K562 (cell line): ENCODE results near the gene CFAP251. TPM values are rescaled to one million over a fixed set of nuclear protein-coding genes. Genes with fewer than 3 reads are reported as not detected.

ENCODE experiments used
- ATAC-seq: fragments of 200-7000 bp; cut with Tn5 transposase; 3 replicates; pipeline ENCODE4 v1.9.1; 2020; ENCODE audit warnings: moderate library complexity
- BruUV-seq: library from RNA; stranded (reverse); fragments of 400-500 nt; replicated peaks from 2 replicates; lab custom pipeline; 2021; lab: Mats Ljungman, UMichigan
- CTCF ChIA-PET: fragments of 300-600 bp; formaldehyde crosslinking; extraction: SDS; loops from one replicate; lab custom pipeline; 2021; ENCODE audit warnings: low intra/inter-chr PET ratio; lab: Yijun Ruan, JAX
- POLR2A ChIA-PET: fragments of 300-600, 350-650 bp; sonication (Branson Sonifier 250); formaldehyde crosslinking; extraction: SDS; loops from one replicate; lab custom pipeline; 2021; ENCODE audit warnings: antibody characterized with exemption, inconsistent platforms; lab: Yijun Ruan, JAX
- DNase-seq, 4 experiments: peaks; one replicate each; pipeline versions ENCODE4 v3.0.0 to v3.0.0-alpha.2; 2011 to 2018; ENCODE audit warnings: low spot score in 3 of 4, mixed read lengths in 3 of 4; ENCODE audit errors: extremely low read depth in 1 of 4
- FAIRE-seq: peaks from 2 replicates; lab custom pipeline; 2011; peaks lifted over from hg19 to GRCh38; lab: Jason Lieb, UNC
- H2AFZ ChIP-seq: 2 replicates; pipeline ENCODE4 v1.6.0; 2011; ENCODE audit warnings: low read depth, low read length, control low read depth, inconsistent platforms
- H3K27ac ChIP-seq: fragments of 200-600 bp; 3 replicates; pipeline ENCODE4 v1.8.0; 2011; ENCODE audit warnings: low read depth, mild to moderate bottlenecking, control low read depth, inconsistent platforms, low read length, moderate library complexity, mixed read lengths; ENCODE audit errors: extremely low read depth
- H3K27me3 ChIP-seq, 2 experiments: fragments of 300-600 bp in 1 of 2; 2 replicates in 1 of 2; 3 replicates in 1 of 2; pipeline versions ENCODE4 v1.6.0 to v1.8.0; 2011; ENCODE audit warnings: inconsistent platforms in 2 of 2, low read length in 2 of 2, mild to moderate bottlenecking in 1 of 2, mixed read lengths in 1 of 2, moderate library complexity in 1 of 2; ENCODE audit not compliant: control insufficient read depth in 2 of 2, insufficient read depth in 2 of 2
- H3K36me3 ChIP-seq: fragments of 300-600 bp; 3 replicates; pipeline ENCODE4 v1.8.0; 2011; ENCODE audit warnings: mild to moderate bottlenecking, low read length, inconsistent platforms; ENCODE audit not compliant: control insufficient read depth, insufficient read depth
- H3K4me1 ChIP-seq, 2 experiments: fragments of 200-600 bp in 1 of 2; replicated peaks in 1 of 2; 2 replicates in 1 of 2; 3 replicates in 1 of 2; pipeline versions ENCODE4 v1.5.1 to v1.8.0; 2011; ENCODE audit warnings: inconsistent platforms in 2 of 2, low read length in 2 of 2, mild to moderate bottlenecking in 1 of 2, mixed read lengths in 1 of 2, moderate library complexity in 1 of 2; ENCODE audit not compliant: control insufficient read depth in 2 of 2, insufficient read depth in 2 of 2
- H3K4me2 ChIP-seq: 2 replicates; pipeline ENCODE4 v1.6.1; 2011; ENCODE audit warnings: low read length, control low read depth, inconsistent platforms, mixed read lengths; ENCODE audit not compliant: insufficient read depth
- H3K4me3 ChIP-seq: fragments of 200-600 bp; sonication (generic), shearing (Covaris generic); 2 replicates; pipeline ENCODE4 v1.5.1; 2016; ENCODE audit warnings: control low read depth, inconsistent platforms
- H3K79me2 ChIP-seq: fragments of 200-600 bp; 3 replicates; pipeline ENCODE4 v1.8.0; 2011; ENCODE audit warnings: low read length, inconsistent platforms; ENCODE audit not compliant: control insufficient read depth, insufficient read depth
- H3K9ac ChIP-seq, 2 experiments: 2 replicates each; pipeline versions ENCODE4 v1.6.0 to v1.6.1; 2011; ENCODE audit warnings: low read depth in 2 of 2, low read length in 2 of 2, control low read depth in 1 of 2, inconsistent platforms in 1 of 2, mild to moderate bottlenecking in 1 of 2, mixed read lengths in 1 of 2; ENCODE audit not compliant: insufficient read depth in 1 of 2
- H3K9me1 ChIP-seq: one replicate; pipeline ENCODE4 v1.6.0; 2011; ENCODE audit warnings: inconsistent platforms, mild to moderate bottlenecking, low read length, moderate library complexity; ENCODE audit not compliant: control insufficient read depth, insufficient read depth
- H3K9me3 ChIP-seq: replicated peaks from 2 replicates; pipeline ENCODE4 v1.5.1; 2011; ENCODE audit warnings: low read depth, low read length, inconsistent platforms; ENCODE audit not compliant: control insufficient read depth, insufficient read depth
- H4K20me1 ChIP-seq: replicated peaks from 2 replicates; pipeline ENCODE4 v1.6.1; 2011; ENCODE audit warnings: low read length, inconsistent platforms, mixed read lengths; ENCODE audit not compliant: control insufficient read depth, insufficient read depth
- ARID2 ChIP-seq: fragments of 450-650 bp; IDR thresholded peaks from 2 replicates; pipeline ENCODE4 v1.6.1; 2017; ENCODE audit warnings: antibody characterized with exemption, mild to moderate bottlenecking
- BRD4 ChIP-seq: fragments of 200-600 bp; sonication (generic); IDR thresholded peaks from 2 replicates; pipeline ENCODE4 v1.6.1; 2017; ENCODE audit warnings: inconsistent platforms
- CCAR2 ChIP-seq: fragments of 200-400 bp; formaldehyde crosslinking; IDR thresholded peaks from 2 replicates; pipeline ENCODE4 v1.6.1; 2017; ENCODE audit warnings: mild to moderate bottlenecking, low read depth, low read length
- DDX20 ChIP-seq: fragments of 450-650 bp; IDR thresholded peaks from 2 replicates; pipeline ENCODE4 v1.6.1; 2016; ENCODE audit warnings: missing genetic modification characterization, low read depth, mild to moderate bottlenecking, missing compliant biosample characterization, moderate library complexity
- DIDO1 ChIP-seq: fragments of 450-650 bp; IDR thresholded peaks from 2 replicates; pipeline ENCODE4 v1.6.1; 2016; ENCODE audit warnings: low read depth, missing biosample characterization, missing genetic modification characterization
- DNMT1 ChIP-seq: fragments of 450-650 bp; IDR thresholded peaks from 2 replicates; pipeline ENCODE4 v1.6.1; 2016; ENCODE audit warnings: antibody characterized with exemption, mild to moderate bottlenecking
- KDM1A ChIP-seq, 2 experiments: fragments of 450-650 bp; IDR thresholded peaks; 2 replicates each; pipeline ENCODE4 v1.6.1; 2016; ENCODE audit warnings: mild to moderate bottlenecking in 2 of 2
- MECOM ChIP-seq: fragments of 250-450 bp; sonication (Bioruptor Pico); IDR thresholded peaks from 2 replicates; pipeline ENCODE4 v1.8.0; 2022; ENCODE audit warnings: inconsistent platforms
- MXI1 ChIP-seq: IDR thresholded peaks from 2 replicates; pipeline ENCODE4 v1.6.1; 2011; ENCODE audit warnings: low read depth, mild to moderate bottlenecking, improper control_type of control experiment, low read length
- NCOR1 ChIP-seq: fragments of 450-650 bp; IDR thresholded peaks from 2 replicates; pipeline ENCODE4 v1.6.1; 2016; ENCODE audit warnings: mild to moderate bottlenecking, moderate library complexity
- NFE2L1 ChIP-seq: fragments of 450-650 bp; IDR thresholded peaks from 2 replicates; pipeline ENCODE4 v1.6.1; 2016; ENCODE audit warnings: missing genetic modification characterization, low read depth, mild to moderate bottlenecking, missing compliant biosample characterization, moderate library complexity, borderline replicate concordance
- PHF8 ChIP-seq: fragments of 200-600 bp; sonication (generic); IDR thresholded peaks from 2 replicates; pipeline ENCODE4 v1.6.1; 2012; ENCODE audit warnings: mixed run types, mild to moderate bottlenecking, inconsistent platforms, low read length, moderate library complexity, borderline replicate concordance
- PTBP1 ChIP-seq: fragments of 200-400 bp; formaldehyde crosslinking; IDR thresholded peaks from 2 replicates; pipeline ENCODE4 v1.6.1; 2017; ENCODE audit warnings: low read depth, low read length
- SMARCA5 ChIP-seq: fragments of 450-650 bp; IDR thresholded peaks from 2 replicates; pipeline ENCODE4 v1.6.1; 2016
- TRIM24 ChIP-seq, 2 experiments: fragments of 450-650 bp; IDR thresholded peaks; 2 replicates each; pipeline ENCODE4 v1.6.1; 2016
- USF1 ChIP-seq: sonication (generic); formaldehyde crosslinking; IDR thresholded peaks from 2 replicates; pipeline ENCODE4 v1.9.0; 2022; ENCODE audit warnings: mild to moderate bottlenecking, missing genetic modification reagents
- ZC3H8 ChIP-seq: fragments of 450-650 bp; IDR thresholded peaks from 2 replicates; pipeline ENCODE4 v1.6.1; 2017
- ZNF197 ChIP-seq: fragments of 200-800 bp; sonication (Bioruptor generic); IDR thresholded peaks from 2 replicates; pipeline ENCODE4 v1.6.1; 2016; ENCODE audit warnings: low read depth, missing genetic modification characterization, missing compliant biosample characterization
- WGBS: fragments of 100-300 bp; shearing (Covaris generic); methylation state at CpG from one replicate; pipeline ENCODE4 v1.1.6; 2016; ENCODE audit warnings: low coverage, mixed read lengths; ENCODE audit not compliant: insufficient coverage; ENCODE audit errors: missing lambda C conversion rate; 5-methylcytosine and 5-hydroxymethylcytosine counted together
- in situ Hi-C: fragments of 300-500 bp; cut with MboI; formaldehyde crosslinking; loops from 4 replicates; pipeline ENCODE4 v1.15.0; 2018; ENCODE audit warnings: inconsistent platforms, mixed read lengths
- intact Hi-C: fragments of 100-400 bp; cut with micrococcal nuclease; formaldehyde crosslinking; loops from 2 replicates; pipeline ENCODE4 v1.14.2; 2022
- polyA plus RNA-seq, 8 experiments: library from polyadenylated mRNA; depleted of rRNA in 4 of 8; stranded (reverse) in 5 of 8; unstranded in 3 of 8; fragments of >200 nt; fragmentation: Nextera tagmentation in 2 of 8; fragmentation: Illumina TruSeq in 1 of 8; extraction: Ambion mirVana in 2 of 8; extraction: Trizol in 1 of 8; gene quantifications; 2 replicates each; pipeline versions ENCODE4 v1.2.1 to v1.2.3, GENCODE V29; 2011 to 2014; ENCODE audit warnings: inconsistent platforms in 1 of 8, missing spikeins in 1 of 8
- total RNA-seq, 7 experiments: library from RNA; depleted of rRNA in 6 of 7; stranded (reverse); fragments of >200 nt in 6 of 7; fragmentation: Illumina TruSeq in 2 of 7; extraction: Trizol in 2 of 7; gene quantifications; 2 replicates each; pipeline versions ENCODE4 v1.2.1 to v1.2.3, GENCODE V29; 2011 to 2021; ENCODE audit warnings: low replicate concordance in 1 of 7
- TF ChIP-seq, protein P1 (sequence below): fragments of 450-650 bp; IDR thresholded peaks from 2 replicates; pipeline ENCODE4 v1.7.1; 2018; ENCODE audit warnings: mild to moderate bottlenecking, low read depth; ENCODE audit not compliant: partially characterized antibody

The CFAP251 gene
- total and polyA plus RNA-seq, 9 of the 15 experiments (the other 6 are each of a cell fraction or from before 2014, with no cell fraction given): 16.6 to 31.0 (median 19.1) TPM

DNA sequence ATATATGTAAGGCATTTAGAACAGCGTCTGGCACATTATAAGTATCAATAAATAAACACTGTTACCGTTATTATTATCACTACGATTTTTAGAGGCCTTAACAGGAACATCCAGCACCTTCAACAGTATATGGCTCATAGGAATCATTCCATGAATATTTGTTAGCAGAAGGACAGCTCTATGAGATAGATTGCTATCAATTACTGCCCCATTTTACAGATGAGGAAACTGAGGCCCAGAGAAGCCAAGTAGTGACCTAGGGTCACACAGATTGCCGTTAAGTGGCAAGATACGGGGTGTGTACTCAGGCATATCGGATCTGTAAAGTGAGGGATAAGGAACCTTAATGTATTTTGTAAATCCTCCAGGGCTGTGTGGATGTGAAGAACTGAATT is 30.3 kb upstream of the CFAP251 start (continued):
- 0 out of 2 replicates have a peak, but pooled peaks have one; percentile 52 for TF ChIP-seq DNMT1
- TF ChIP-seq MECOM: peak; percentile 59; the same call in 1 of the 2 replicates
- TF ChIP-seq PTBP1: no peak
- peak; percentile 99 to 100 for TF ChIP-seq KDM1A (IDR thresholded peaks at IDR 0.05)
- TF ChIP-seq ARID2: peak; percentile 80
- peak; percentile 76; the same call in 1 of the 2 replicates for TF ChIP-seq DDX20
- peak; percentile 100 for TF ChIP-seq SMARCA5
- 0 out of 2 replicates have a peak, but pooled peaks have one; percentile 67 for TF ChIP-seq BRD4

DNA sequence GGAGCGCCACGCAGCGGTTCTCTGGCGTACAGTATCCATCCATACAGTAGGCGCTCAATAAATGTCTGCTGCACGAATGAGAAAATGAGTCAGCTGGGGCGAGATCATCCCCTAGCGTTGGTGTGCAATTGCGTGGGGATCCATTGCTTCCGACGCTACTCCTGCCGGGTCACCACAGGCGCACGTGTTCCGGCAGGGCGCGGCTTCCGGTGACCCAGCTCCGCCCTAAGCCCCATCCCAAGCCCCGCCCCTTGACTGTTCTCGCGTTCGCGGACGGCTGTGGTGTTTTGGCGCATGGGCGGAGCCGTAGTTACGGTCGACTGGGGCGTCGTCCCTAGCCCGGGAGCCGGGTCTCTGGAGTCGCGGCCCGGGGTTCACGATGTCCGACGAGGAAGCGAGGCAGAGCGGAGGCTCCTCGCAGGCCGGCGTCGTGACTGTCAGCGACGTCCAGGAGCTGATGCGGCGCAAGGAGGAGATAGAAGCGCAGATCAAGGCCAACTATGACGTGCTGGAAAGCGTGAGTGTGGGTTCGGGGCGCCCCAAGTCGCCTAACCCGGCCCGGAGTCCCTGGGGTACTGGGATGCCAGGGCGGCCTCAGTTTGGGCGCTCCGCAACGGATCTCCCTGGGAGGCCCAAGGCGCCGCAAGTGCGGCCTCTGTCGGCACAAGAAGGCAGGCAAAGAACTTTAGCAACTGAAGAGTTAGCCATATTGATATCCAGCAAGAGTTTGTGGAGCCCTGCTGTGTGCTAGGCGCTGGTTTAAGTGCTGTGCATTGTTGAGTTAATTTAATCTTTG is 29.7 kb upstream of the CFAP251 start, which contains the start of gene PSMD9:
TSS of gene PSMD9 (plus strand) at position 313 of the 796 bp plus-strand sequence. CDS start at position 380, 67 bp downstream.
- Histone ChIP-seq H3K27ac (peak within 1 kb of the TSS; percentile 92), H3K27me3 (no peaks in the 10 kb centered on the region), H3K4me3 (peak within 1 kb of the TSS; percentile 74), H3K36me3 (peaks cover 13% of the 10 kb centered on the region; the same call in 2 of the 3 replicates), H3K9me3 (no peaks in the 10 kb centered on the region), H3K9me1 (no peaks in the 10 kb centered on the region), H3K79me2 (peaks cover 42% of the 10 kb centered on the region), H3K9ac (peak within 1 kb of the TSS; percentile 88 to 93), H3K4me1 (peaks cover 25 to 28% of the 10 kb centered on the region in 2 experiments), H3K4me2 (peak within 1 kb of the TSS; percentile 83), H4K20me1 (no peaks in the 10 kb centered on the region), H2AFZ (peak within 1 kb of the TSS; percentile 88)
- intact Hi-C loops (loop anchor here (1.0 to 5.0 kb wide), 5 partner anchors 49 to 191 kb away; no protein-coding TSS in a partner anchor), in situ Hi-C loops (loop anchor here (5.0 kb wide), 2 partner anchors 91 to 186 kb away; no protein-coding TSS in a partner anchor)
- ATAC-seq (peak; percentile 93), DNase-seq (peak; percentile 96 to 99 (median 97)), FAIRE-seq (peak; percentile 97)
- under 1% methylated on average over 67 of the region's 67 CpGs for WGBS
- CTCF ChIA-PET: interaction anchor here (0.6 to 3.7 kb wide), 8 partner anchors 49 to 398 kb away, joined by 3 to 50 read pairs (median 5); partner anchors contain the start of gene RHOF
- POLR2A ChIA-PET: interaction anchor here (0.5 to 2.4 kb wide), 9 partner anchors 10 to 177 kb away, joined by 3 to 16 read pairs (median 4); no protein-coding TSS in a partner anchor
- BruUV-seq: TSS peak; percentile 81
- peak; percentile 1 to 85; a peak in 2 of 4 replicates for TF ChIP-seq TRIM24 (IDR thresholded peaks at IDR 0.05)
- peak; percentile 94 for TF ChIP-seq PHF8
- peak; percentile 48; the same call in 1 of the 2 replicates for TF ChIP-seq NCOR1
- TF ChIP-seq CCAR2: no peak
- TF ChIP-seq, protein P1, sequence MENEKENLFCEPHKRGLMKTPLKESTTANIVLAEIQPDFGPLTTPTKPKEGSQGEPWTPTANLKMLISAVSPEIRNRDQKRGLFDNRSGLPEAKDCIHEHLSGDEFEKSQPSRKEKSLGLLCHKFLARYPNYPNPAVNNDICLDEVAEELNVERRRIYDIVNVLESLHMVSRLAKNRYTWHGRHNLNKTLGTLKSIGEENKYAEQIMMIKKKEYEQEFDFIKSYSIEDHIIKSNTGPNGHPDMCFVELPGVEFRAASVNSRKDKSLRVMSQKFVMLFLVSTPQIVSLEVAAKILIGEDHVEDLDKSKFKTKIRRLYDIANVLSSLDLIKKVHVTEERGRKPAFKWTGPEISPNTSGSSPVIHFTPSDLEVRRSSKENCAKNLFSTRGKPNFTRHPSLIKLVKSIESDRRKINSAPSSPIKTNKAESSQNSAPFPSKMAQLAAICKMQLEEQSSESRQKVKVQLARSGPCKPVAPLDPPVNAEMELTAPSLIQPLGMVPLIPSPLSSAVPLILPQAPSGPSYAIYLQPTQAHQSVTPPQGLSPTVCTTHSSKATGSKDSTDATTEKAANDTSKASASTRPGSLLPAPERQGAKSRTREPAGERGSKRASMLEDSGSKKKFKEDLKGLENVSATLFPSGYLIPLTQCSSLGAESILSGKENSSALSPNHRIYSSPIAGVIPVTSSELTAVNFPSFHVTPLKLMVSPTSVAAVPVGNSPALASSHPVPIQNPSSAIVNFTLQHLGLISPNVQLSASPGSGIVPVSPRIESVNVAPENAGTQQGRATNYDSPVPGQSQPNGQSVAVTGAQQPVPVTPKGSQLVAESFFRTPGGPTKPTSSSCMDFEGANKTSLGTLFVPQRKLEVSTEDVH: peak; percentile 78
- peak; percentile 97 for TF ChIP-seq USF1 (CRISPR knock-in tag)
- TF ChIP-seq NFE2L1 (tag): no peak
- peak; percentile 15; the same call in 1 of the 2 replicates for TF ChIP-seq ZNF197 (CRISPR knock-in tag)
- TF ChIP-seq DIDO1 (tag): peak; percentile 68
- peak; percentile 93 for TF ChIP-seq MXI1
- no peak for TF ChIP-seq ZC3H8
